GM12878 (cell line): ENCODE measurements around the gene FSIP1. TPM values are rescaled to one million over a fixed set of nuclear protein-coding genes. Genes with fewer than 3 reads are reported as not detected.
A peak's percentile ranks its signal among the peaks of the same experiment; 100 is the strongest.

Experiments used
- ASH2L ChIP-seq: fragments of 300-600, 200-600 bp; sonication (generic); IDR thresholded peaks from 2 replicates; pipeline ENCODE4 v1.6.1; 2017; ENCODE audit warnings: low read depth, mild to moderate bottlenecking, borderline replicate concordance
- CBFB ChIP-seq: IDR thresholded peaks from 2 replicates; pipeline ENCODE4 v1.6.1; 2016; ENCODE audit warnings: antibody characterized with exemption, low read depth
- CBX5 ChIP-seq: sonication (generic); IDR thresholded peaks from 2 replicates; pipeline ENCODE4 v1.6.1; 2016; ENCODE audit warnings: low read depth, moderate library complexity, mild to moderate bottlenecking, inconsistent platforms
- HCFC1 ChIP-seq: fragments of 150-350 bp; IDR thresholded peaks from 2 replicates; pipeline ENCODE4 v1.6.1; 2014; ENCODE audit warnings: low read length
- HDGF ChIP-seq: fragments of 450-650 bp; IDR thresholded peaks from 2 replicates; pipeline ENCODE4 v1.6.1; 2016; ENCODE audit warnings: antibody characterized with exemption
- IKZF2 ChIP-seq, 2 experiments: fragments of 450-650 bp; IDR thresholded peaks; 2 replicates each; pipeline ENCODE4 v1.6.1; 2017; ENCODE audit warnings: mild to moderate bottlenecking in 2 of 2, moderate library complexity in 2 of 2
- LARP7 ChIP-seq: fragments of 450-650 bp; IDR thresholded peaks from 2 replicates; pipeline ENCODE4 v1.6.1; 2017; ENCODE audit warnings: mild to moderate bottlenecking
- MEF2B ChIP-seq: fragments of 450-650 bp; IDR thresholded peaks from 2 replicates; pipeline ENCODE4 v1.6.1; 2018; ENCODE audit warnings: mild to moderate bottlenecking, moderate library complexity; ENCODE audit not compliant: partially characterized antibody, poor library complexity, severe bottlenecking
- MTA2 ChIP-seq: fragments of 450-650 bp; IDR thresholded peaks from 2 replicates; pipeline ENCODE4 v1.6.1; 2016; ENCODE audit warnings: low read depth, mild to moderate bottlenecking, moderate library complexity
- NFYA ChIP-seq: IDR thresholded peaks from 2 replicates; pipeline ENCODE4 v1.6.1; 2011; ENCODE audit warnings: low read depth, mild to moderate bottlenecking, low read length, improper control_type of control experiment, borderline replicate concordance
- NFYB ChIP-seq: IDR thresholded peaks from 2 replicates; pipeline ENCODE4 v1.6.1; 2011; ENCODE audit warnings: low read depth, mild to moderate bottlenecking, low read length, improper control_type of control experiment, moderate library complexity; ENCODE audit not compliant: insufficient read depth
- NR2F1 ChIP-seq: fragments of 450-650 bp; conservative IDR thresholded peaks from 2 replicates; pipeline ENCODE4 v1.6.1; 2017; ENCODE audit warnings: mild to moderate bottlenecking
- NRF1 ChIP-seq: conservative IDR thresholded peaks from 2 replicates; pipeline ENCODE4 v1.6.1; 2011; ENCODE audit warnings: mild to moderate bottlenecking, low read depth, low read length, improper control_type of control experiment
- PAX5 ChIP-seq: IDR thresholded peaks from 2 replicates; pipeline ENCODE4 v1.6.1; 2011; ENCODE audit warnings: low read depth, low read length, borderline replicate concordance
- POLR2AphosphoS2 ChIP-seq: IDR thresholded peaks from 2 replicates; pipeline ENCODE4 v1.6.1; 2011; ENCODE audit warnings: low read depth, mild to moderate bottlenecking, low read length, improper control_type of control experiment, moderate library complexity
- POLR2AphosphoS5 ChIP-seq: IDR thresholded peaks from 2 replicates; pipeline ENCODE4 v1.6.1; 2011; ENCODE audit warnings: mild to moderate bottlenecking, low read length, inconsistent platforms
- POU2F2 ChIP-seq: IDR thresholded peaks from 3 replicates; pipeline ENCODE4 v1.6.1; 2011; ENCODE audit warnings: low read depth, mild to moderate bottlenecking, low read length, borderline replicate concordance
- SREBF2 ChIP-seq: IDR thresholded peaks from 2 replicates; pipeline ENCODE4 v1.6.1; 2012; ENCODE audit warnings: mild to moderate bottlenecking, low read length
- SRF ChIP-seq, 2 experiments: IDR thresholded peaks; 2 replicates each; pipeline ENCODE4 v1.6.1; 2011; ENCODE audit warnings: low read depth in 2 of 2, low read length in 2 of 2, mild to moderate bottlenecking in 1 of 2, moderate library complexity in 1 of 2
- STAT1 ChIP-seq: fragments of 450-650 bp; conservative IDR thresholded peaks from 2 replicates; pipeline ENCODE4 v1.6.1; 2014; ENCODE audit warnings: antibody characterized with exemption, mild to moderate bottlenecking
- SUZ12 ChIP-seq: fragments of 200-600 bp; sonication (generic); IDR thresholded peaks from one replicate; pipeline ENCODE4 v1.6.1; 2018; ENCODE audit warnings: antibody characterized with exemption, mild to moderate bottlenecking; ENCODE audit not compliant: unreplicated experiment
- TARDBP ChIP-seq: IDR thresholded peaks from 2 replicates; pipeline ENCODE4 v1.6.1; 2016; ENCODE audit warnings: borderline replicate concordance
- YY1 ChIP-seq: IDR thresholded peaks from 2 replicates; pipeline ENCODE4 v1.6.1; 2011; ENCODE audit warnings: low read depth, mild to moderate bottlenecking, low read length
- polyA plus RNA-seq, 11 experiments: library from polyadenylated mRNA; depleted of rRNA in 4 of 11; unstranded in 6 of 11; stranded (reverse) in 5 of 11; fragments of >200 nt; fragmentation: Nextera tagmentation in 4 of 11; fragmentation: Illumina TruSeq in 1 of 11; extraction: Ambion mirVana in 4 of 11; extraction: Trizol in 1 of 11; gene quantifications; 1 replicate in 1 of 11; 2 replicates in 10 of 11; pipeline versions ENCODE4 v1.2.1 to v1.2.3, GENCODE V29; 2011 to 2016; ENCODE audit warnings: inconsistent platforms in 2 of 11, missing spikeins in 2 of 11, low read depth in 1 of 11
- total RNA-seq, 4 experiments: library from RNA; depleted of rRNA in 3 of 4; stranded (reverse); fragments of >200 nt in 3 of 4; fragmentation: Illumina TruSeq in 1 of 4; extraction: Trizol in 1 of 4; gene quantifications; 2 replicates each; pipeline versions ENCODE4 v1.2.1 to v1.2.3, GENCODE V29; 2013 to 2021
- TF ChIP-seq, protein P1 (sequence below): fragments of 450-650 bp; IDR thresholded peaks from 2 replicates; pipeline ENCODE4 v1.6.1; 2017; ENCODE audit warnings: mild to moderate bottlenecking, moderate library complexity
- TF ChIP-seq, protein P2 (sequence below): fragments of 450-650 bp; formaldehyde crosslinking; IDR thresholded peaks from 2 replicates; pipeline ENCODE4 v1.4.0; 2022; ENCODE audit warnings: mild to moderate bottlenecking, moderate library complexity

Gene FSIP1
- total and polyA plus RNA-seq, 10 of the 15 experiments (the other 5 are each of a cell fraction or from before 2014, with no cell fraction given) = 0.15 to 0.67 (median 0.35) TPM

DNA sequence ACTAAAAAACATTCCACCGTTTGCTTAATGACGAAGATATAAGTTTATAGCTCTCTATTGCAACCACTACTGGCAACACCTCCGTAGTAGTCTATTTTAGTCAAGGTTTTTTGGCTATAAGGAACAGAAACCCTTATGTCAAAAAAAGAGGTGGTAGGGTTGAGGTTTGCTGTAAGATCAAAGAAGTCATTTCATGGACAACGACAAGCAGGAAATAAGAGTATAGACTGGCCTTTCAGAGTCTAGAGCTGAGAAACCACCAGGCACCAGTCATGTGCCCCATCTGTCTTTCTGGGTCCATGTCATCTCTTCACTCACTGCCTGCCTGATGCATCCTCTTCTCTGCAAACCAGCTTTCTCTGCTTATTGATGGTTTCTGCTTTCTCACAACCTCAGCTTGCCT, 159.1 kb downstream of the FSIP1 start (continued):
- TF ChIP-seq, protein P1, sequence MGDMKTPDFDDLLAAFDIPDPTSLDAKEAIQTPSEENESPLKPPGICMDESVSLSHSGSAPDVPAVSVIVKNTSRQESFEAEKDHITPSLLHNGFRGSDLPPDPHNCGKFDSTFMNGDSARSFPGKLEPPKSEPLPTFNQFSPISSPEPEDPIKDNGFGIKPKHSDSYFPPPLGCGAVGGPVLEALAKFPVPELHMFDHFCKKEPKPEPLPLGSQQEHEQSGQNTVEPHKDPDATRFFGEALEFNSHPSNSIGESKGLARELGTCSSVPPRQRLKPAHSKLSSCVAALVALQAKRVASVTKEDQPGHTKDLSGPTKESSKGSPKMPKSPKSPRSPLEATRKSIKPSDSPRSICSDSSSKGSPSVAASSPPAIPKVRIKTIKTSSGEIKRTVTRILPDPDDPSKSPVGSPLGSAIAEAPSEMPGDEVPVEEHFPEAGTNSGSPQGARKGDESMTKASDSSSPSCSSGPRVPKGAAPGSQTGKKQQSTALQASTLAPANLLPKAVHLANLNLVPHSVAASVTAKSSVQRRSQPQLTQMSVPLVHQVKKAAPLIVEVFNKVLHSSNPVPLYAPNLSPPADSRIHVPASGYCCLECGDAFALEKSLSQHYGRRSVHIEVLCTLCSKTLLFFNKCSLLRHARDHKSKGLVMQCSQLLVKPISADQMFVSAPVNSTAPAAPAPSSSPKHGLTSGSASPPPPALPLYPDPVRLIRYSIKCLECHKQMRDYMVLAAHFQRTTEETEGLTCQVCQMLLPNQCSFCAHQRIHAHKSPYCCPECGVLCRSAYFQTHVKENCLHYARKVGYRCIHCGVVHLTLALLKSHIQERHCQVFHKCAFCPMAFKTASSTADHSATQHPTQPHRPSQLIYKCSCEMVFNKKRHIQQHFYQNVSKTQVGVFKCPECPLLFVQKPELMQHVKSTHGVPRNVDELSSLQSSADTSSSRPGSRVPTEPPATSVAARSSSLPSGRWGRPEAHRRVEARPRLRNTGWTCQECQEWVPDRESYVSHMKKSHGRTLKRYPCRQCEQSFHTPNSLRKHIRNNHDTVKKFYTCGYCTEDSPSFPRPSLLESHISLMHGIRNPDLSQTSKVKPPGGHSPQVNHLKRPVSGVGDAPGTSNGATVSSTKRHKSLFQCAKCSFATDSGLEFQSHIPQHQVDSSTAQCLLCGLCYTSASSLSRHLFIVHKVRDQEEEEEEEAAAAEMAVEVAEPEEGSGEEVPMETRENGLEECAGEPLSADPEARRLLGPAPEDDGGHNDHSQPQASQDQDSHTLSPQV = no peak
- TF ChIP-seq MEF2B (peak; percentile 94), MTA2 (peak; percentile 96), NR2F1 (peak; percentile 74), LARP7 (no peak), HDGF (0 out of 2 replicates have a peak, but pooled peaks have one; percentile 39), NFYA (no peak), CBFB (peak; percentile 66; the same call in 1 of the 2 replicates), HCFC1 (no peak), CBX5 (peak; percentile 80; the same call in 1 of the 2 replicates), POLR2AphosphoS2 (no peak), ASH2L (no peak), SRF (IDR thresholded peaks at IDR 0.05; ENCODE audit: low read depth in 2 of 2, low read length in 2 of 2) (0 out of 4 replicates have a peak, but pooled peaks of 1 of the 2 experiments have one; percentile 14), POLR2AphosphoS5 (no peak), POU2F2 (peak; percentile 49; the same call in 1 of the 3 replicates), NRF1 (no peak), NFYB (peak; percentile 73; the same call in 1 of the 2 replicates), TARDBP (no peak), YY1 (no peak), STAT1 (no peak), SUZ12 (no peak), IKZF2 (IDR thresholded peaks at IDR 0.05) (peak; percentile 91 to 92), SREBF2 (no peak), PAX5 (peak; percentile 61; the same call in 1 of the 2 replicates)
- TF ChIP-seq, protein P2, sequence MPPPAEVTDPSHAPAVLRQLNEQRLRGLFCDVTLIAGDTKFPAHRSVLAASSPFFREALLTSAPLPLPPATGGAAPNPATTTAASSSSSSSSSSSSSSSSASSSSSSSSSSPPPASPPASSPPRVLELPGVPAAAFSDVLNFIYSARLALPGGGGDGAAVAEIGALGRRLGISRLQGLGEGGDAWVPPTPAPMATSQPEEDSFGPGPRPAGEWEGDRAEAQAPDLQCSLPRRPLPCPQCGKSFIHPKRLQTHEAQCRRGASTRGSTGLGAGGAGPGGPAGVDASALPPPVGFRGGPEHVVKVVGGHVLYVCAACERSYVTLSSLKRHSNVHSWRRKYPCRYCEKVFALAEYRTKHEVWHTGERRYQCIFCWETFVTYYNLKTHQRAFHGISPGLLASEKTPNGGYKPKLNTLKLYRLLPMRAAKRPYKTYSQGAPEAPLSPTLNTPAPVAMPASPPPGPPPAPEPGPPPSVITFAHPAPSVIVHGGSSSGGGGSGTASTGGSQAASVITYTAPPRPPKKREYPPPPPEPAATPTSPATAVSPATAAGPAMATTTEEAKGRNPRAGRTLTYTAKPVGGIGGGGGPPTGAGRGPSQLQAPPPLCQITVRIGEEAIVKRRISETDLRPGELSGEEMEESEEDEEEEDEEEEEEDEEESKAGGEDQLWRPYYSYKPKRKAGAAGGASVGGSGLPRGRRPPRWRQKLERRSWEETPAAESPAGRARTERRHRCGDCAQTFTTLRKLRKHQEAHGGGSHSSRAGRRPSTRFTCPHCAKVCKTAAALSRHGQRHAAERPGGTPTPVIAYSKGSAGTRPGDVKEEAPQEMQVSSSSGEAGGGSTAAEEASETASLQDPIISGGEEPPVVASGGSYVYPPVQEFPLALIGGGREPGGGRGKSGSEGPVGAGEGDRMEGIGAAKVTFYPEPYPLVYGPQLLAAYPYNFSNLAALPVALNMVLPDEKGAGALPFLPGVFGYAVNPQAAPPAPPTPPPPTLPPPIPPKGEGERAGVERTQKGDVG = no peak
